Measurements from ENCODE around the gene MAX. TPM values are rescaled to one million over a fixed set of nuclear protein-coding genes. Genes with fewer than 3 reads are reported as not detected.

The MAX gene, protein sequence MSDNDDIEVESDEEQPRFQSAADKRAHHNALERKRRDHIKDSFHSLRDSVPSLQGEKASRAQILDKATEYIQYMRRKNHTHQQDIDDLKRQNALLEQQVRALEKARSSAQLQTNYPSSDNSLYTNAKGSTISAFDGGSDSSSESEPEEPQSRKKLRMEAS
- 60.5 to 70.1 TPM (median 67.5 TPM) in 5 replicates for total RNA-seq (2022; extraction: Qiagen RNA extraction)

DNA sequence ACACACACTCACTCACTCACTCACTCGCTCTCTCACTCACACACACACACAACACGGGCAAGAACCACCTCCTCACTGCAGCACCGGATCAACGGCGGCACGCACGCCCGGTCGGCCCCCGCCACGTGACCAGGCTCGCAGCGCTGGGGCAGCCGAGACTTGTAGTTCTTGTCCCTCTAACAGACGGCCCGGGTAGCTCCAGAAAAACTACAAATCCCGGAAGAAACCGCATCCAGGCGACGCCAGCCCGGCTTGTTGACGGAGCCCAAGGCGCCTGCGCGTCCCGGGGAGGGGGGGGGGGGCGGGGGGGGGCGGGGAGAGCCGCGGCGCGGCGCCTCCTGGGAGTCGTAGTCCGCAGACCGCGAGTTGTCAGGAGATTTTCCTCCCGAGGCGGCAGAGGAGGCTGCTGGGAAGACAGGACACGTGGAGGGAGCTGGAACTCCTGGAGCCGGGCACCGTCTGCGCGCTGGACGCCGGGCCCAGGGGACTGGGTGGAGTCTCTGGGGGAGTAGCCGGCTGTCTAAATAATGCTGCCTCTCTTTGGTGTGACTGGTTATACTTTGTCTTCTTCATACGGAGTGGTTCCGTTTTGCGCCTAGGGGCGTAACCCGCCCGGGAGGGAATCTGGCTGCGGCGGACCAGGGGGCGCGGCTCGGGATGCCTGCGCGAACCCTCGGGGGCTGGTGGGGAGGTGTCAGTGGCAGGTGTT, at the start of gene MAX:
MAX (minus strand) TSS at position 77 of the 709 bp plus-strand sequence. CDS start 178 bp downstream, outside the sequence.

Other genes with a start within 250 kb of the MAX start
- gene SPTB, start 222.6 kb downstream of the MAX start, total RNA-seq (2022; extraction: Qiagen RNA extraction): 1.2 to 2.4 TPM (median 2.0 TPM) in 5 replicates
- 75.4 to 134 TPM (median 77.2 TPM) in 5 replicates for gene CHURC1, start 188.1 kb downstream of the MAX start, total RNA-seq (2022; extraction: Qiagen RNA extraction)
- 172 to 291 TPM (median 185 TPM) in 5 replicates for gene GPX2, start 159.8 kb downstream of the MAX start, total RNA-seq (2022; extraction: Qiagen RNA extraction)
- gene RAB15, start 130.2 kb downstream of the MAX start, total RNA-seq (2022; extraction: Qiagen RNA extraction): 20.9 to 23.4 TPM (median 21.6 TPM) in 5 replicates
- gene FNTB, start 115.6 kb downstream of the MAX start, total RNA-seq (2022; extraction: Qiagen RNA extraction): 22.2 to 24.5 TPM (median 22.9 TPM) in 5 replicates

All from A549 treated with dexamethasone at 1 μM for 4 hours (cell line).